Right atrium auricular region (tissue), 2 donors: ENCODE measurements around the gene SAP130. TPM values are rescaled to one million over a fixed set of nuclear protein-coding genes. Genes with fewer than 3 reads are reported as not detected.
A peak's percentile ranks its signal among the peaks of the same experiment; 100 is the strongest.

Experiments
- DNase-seq: peaks from one replicate; pipeline ENCODE4 v3.0.0-alpha.2; 2019; ENCODE audit warnings: low spot score
- H3K27ac ChIP-seq, 2 donors: fragments of 200-600 bp; sonication (generic); 1 replicate in 1 of 2; 2 replicates in 1 of 2; pipeline ENCODE4 v1.5.1; 2016 to 2019
- H3K27me3 ChIP-seq, 2 donors: fragments of 200-600 bp; sonication (generic); one replicate each; pipeline versions ENCODE4 v1.5.1 to v1.6.0; 2017 to 2019
- H3K36me3 ChIP-seq: fragments of 200-600 bp; sonication (generic); one replicate; pipeline ENCODE4 v1.5.1; 2016
- H3K4me1 ChIP-seq, 2 donors: fragments of 200-600 bp; sonication (generic); one replicate each; pipeline versions ENCODE4 v1.5.1 to v1.6.0; 2017 to 2019
- H3K4me3 ChIP-seq, 2 donors: fragments of 200-600 bp; sonication (generic); 1 replicate in 1 of 2; 2 replicates in 1 of 2; pipeline ENCODE4 v1.5.1; 2017 to 2019; ENCODE audit warnings: mild to moderate bottlenecking in 1 of 2, moderate library complexity in 1 of 2
- H3K9me3 ChIP-seq, 2 donors: fragments of 200-600 bp; sonication (generic); one replicate each; pipeline ENCODE4 v1.5.1; 2019
- total RNA-seq, 2 donors: library from RNA; depleted of rRNA; stranded (reverse); fragments of >200 nt; gene quantifications; one replicate each; pipeline ENCODE4 v1.1.0, GENCODE V29; 2016
- TF ChIP-seq, protein P1 (sequence below), 2 donors: fragments of 200-600 bp; sonication (generic); IDR thresholded peaks; one replicate each; pipeline ENCODE4 v1.5.1; 2019; ENCODE audit warnings: antibody characterized with exemption in 2 of 2

The SAP130 gene
- 1 to 10 TPM; 7.4 to 8.9 TPM for total RNA-seq

DNA sequence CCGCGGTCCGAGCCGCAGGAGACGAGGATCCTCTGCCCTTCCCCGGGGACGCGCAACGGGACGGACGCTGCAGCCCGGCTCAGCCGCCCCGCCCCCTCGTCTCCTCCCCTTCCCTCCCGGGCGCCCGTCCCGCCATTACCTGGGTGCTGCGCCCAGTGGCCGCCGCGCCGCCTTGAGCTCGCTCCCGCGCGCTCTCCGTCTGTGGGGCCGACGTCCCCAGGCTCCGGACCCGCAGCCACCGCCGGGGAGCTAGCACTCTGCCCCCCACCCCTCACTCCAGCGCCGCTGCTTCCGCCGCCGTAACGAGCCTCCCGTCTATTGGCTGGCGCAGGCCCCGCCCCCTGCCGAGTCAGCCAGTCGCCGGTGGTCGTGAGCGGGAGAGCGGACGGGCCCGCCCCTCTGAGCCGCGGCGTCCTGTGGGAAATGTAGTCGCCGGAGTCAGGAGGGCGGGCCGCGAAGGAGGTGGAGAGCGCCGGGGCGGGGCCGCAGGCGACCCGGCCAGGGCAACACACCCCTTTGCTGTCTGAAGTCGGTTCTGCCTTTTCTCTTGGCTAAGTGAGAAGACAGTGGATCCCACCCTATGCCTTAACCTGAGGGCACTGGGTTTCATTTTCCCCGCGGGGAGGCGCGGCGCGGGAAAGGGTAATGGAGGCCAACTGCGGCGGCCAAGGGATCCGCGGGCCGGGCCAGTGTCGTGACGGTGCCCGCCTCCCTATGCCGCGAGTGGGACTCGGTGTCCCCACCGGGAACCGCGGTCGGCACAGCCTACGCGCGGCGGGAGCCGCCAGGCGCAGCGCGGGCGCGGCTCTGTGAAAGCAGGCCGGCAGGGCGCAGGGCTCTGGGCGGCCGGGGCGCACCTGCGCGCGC, at the start of gene SAP130:
Gene SAP130 (minus strand): TSS at position 259 of the 867 bp plus-strand sequence. CDS start 1,767 bp downstream, outside the sequence.
- Histone ChIP-seq H3K9me3 (no peaks in the 10 kb centered on the region), H3K36me3 (no peaks in the 10 kb centered on the region), H3K27ac (peak within 1 kb of the TSS; percentile 95 to 98), H3K4me1 (peaks cover 0 to 5% of the 10 kb centered on the region in 2 donors), H3K4me3 (peak within 1 kb of the TSS; percentile 94 to 98), H3K27me3 (no peaks in the 10 kb centered on the region)
- DNase-seq: peak; percentile 99
- TF ChIP-seq, protein P1, sequence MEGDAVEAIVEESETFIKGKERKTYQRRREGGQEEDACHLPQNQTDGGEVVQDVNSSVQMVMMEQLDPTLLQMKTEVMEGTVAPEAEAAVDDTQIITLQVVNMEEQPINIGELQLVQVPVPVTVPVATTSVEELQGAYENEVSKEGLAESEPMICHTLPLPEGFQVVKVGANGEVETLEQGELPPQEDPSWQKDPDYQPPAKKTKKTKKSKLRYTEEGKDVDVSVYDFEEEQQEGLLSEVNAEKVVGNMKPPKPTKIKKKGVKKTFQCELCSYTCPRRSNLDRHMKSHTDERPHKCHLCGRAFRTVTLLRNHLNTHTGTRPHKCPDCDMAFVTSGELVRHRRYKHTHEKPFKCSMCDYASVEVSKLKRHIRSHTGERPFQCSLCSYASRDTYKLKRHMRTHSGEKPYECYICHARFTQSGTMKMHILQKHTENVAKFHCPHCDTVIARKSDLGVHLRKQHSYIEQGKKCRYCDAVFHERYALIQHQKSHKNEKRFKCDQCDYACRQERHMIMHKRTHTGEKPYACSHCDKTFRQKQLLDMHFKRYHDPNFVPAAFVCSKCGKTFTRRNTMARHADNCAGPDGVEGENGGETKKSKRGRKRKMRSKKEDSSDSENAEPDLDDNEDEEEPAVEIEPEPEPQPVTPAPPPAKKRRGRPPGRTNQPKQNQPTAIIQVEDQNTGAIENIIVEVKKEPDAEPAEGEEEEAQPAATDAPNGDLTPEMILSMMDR (IDR thresholded peaks at IDR 0.05): peak in 1 of 2 donors; percentile 23

DNA sequence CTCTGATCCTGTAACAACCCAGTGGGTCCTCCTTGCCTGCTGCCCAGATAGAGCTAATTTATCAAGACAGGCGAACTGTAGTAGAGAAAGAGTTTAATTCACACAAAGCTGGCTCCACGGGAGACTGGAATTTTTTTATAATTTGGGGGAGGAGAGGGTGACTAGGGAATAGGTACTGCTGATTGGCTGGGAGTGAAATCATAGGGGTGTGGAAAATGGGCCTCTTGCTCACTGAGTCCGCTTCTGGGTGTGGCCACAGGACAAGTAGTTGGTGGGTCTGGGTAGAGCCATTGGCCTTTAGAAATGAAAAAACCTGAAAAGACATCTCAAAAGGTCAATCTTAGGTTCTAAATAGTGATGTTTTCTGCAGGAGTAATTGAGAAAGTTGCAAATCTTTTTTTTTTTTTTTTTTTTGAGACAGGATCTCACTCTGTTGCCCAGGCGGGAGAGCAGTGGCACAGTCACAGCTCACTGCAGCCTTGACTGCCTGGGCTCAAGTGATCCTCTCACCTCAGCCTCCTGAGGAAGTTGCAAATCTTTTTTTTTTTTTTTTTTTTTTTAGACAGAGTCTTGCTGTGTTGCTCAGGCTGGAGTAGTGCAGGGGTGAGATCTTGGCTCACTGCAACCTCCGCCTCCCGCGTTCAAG, 48.7 kb upstream of the SAP130 start:
- DNase-seq: no peak
- Histone ChIP-seq H3K36me3 (no peaks in the 10 kb centered on the region), H3K27ac (no peak overlapping the region), H3K9me3 (no peaks in the 10 kb centered on the region), H3K4me3 (no peak overlapping the region), H3K27me3 (no peaks in the 10 kb centered on the region), H3K4me1 (no peaks in the 10 kb centered on the region)
- TF ChIP-seq, protein P1 (IDR thresholded peaks at IDR 0.05): no peak

DNA sequence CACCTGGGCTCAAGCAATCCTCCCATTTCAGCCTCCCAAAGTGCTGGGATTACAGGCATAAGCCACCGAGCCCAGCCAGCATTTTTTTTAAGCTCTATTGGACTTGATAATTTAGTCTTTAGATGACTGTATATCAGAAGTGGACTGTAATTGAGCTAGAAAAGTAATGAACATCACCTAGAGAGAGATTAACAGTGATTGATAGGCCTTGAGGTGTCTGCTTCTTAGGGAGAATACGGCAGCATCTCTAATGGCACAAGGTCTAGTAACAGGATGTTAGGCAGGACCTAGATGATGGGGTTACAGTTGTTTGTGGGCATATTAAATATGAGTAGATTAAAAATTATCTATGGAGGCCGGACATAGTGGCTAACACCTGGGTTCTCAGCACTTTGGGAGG, 45.4 kb upstream of the SAP130 start:
- no peak overlapping the region for H3K4me3 ChIP-seq
- H3K36me3 ChIP-seq: no peaks in the 10 kb centered on the region
- TF ChIP-seq, protein P1 (IDR thresholded peaks at IDR 0.05): no peak

DNA sequence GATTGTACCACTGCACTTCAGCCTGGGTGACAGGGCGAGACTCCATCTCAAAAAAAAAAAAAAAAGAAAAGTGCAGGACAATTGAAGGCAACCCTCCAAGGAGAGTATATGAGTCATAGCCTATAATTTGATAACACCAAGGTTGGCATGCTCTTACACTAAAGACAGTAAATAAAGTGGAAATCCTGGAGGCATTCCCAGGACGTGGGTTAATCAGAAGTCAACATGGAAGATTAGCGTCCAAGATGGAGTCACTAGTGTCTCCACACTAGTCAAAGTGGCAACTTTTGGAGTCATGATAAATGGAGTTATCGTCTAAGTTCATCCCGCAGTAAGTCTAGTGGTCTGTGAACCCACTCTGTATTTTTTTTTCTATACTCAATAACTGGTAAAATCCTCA, 41.9 kb upstream of the SAP130 start:
- TF ChIP-seq, protein P1 (IDR thresholded peaks at IDR 0.05): no peak
- no peaks in the 10 kb centered on the region for H3K27me3 ChIP-seq
- no peaks in the 10 kb centered on the region for H3K9me3 ChIP-seq
- no peak for DNase-seq
- no peak overlapping the region for H3K4me3 ChIP-seq
- H3K36me3 ChIP-seq: no peaks in the 10 kb centered on the region
- no peaks in the 10 kb centered on the region for H3K4me1 ChIP-seq
- H3K27ac ChIP-seq: no peak overlapping the region

More for the DNA sequence above, 45.4 kb upstream of the SAP130 start:
- Histone ChIP-seq H3K9me3 (no peaks in the 10 kb centered on the region), H3K27ac (no peak overlapping the region), H3K27me3 (no peaks in the 10 kb centered on the region), H3K4me1 (no peaks in the 10 kb centered on the region)
- DNase-seq: no peak

DNA sequence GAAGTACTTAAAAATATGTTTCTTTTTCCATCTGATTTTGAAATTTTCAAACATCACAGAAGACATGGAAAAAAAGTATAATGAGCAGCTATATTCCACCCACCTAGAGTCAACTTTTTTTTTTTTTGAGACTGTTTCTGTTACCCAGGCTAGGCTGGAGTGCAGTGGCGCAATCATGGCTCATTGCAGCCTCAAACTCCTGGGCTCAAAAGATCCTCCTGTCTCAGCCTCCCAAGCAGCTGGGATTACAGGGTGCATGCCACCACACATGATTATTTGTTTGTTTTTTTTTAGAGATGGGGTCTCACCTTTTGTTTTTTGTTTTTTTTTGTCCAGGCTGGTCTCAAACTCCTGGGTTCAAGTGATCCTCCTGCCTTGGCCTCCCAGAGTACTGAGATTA, 36.5 kb upstream of the SAP130 start:
- no peaks in the 10 kb centered on the region for H3K9me3 ChIP-seq
- TF ChIP-seq, protein P1 (IDR thresholded peaks at IDR 0.05): no peak
- no peak overlapping the region for H3K4me3 ChIP-seq
- no peaks in the 10 kb centered on the region for H3K27me3 ChIP-seq
- no peak for DNase-seq
- no peak overlapping the region for H3K27ac ChIP-seq
- no peaks in the 10 kb centered on the region for H3K4me1 ChIP-seq
- H3K36me3 ChIP-seq: no peaks in the 10 kb centered on the region
